ENCODE results near the gene AMOT. TPM values are rescaled to one million over a fixed set of nuclear protein-coding genes. Genes with fewer than 3 reads are reported as not detected.

AMOT gene
- total RNA-seq, 1 experiment from 2014 or later = 11.2 TPM

DNA sequence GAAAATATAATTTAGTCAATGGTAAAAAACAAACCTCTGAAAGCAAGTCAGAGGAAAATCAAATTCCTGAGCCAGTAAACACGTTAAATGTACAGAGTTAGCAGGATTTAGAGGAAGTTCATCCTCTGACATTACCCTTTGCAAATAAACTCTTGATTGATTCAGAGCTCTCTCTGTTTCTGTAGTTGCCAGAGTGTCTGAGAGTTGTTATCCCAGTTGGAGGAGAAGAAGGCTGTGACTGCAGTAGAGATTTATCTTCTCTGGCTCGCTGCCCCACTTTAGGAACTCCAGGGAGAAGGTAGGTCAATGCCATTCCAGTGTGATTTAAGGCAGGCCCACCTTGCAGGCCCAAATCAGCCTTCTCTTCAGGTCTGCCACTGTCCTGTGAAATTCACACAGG, 6.2 kb upstream of the AMOT start:
- in situ Hi-C loops (cut with HindIII; ENCODE audit: low pct_unique_long_range_greater_than_20kb, low sequenced_read_pairs) = no loop called here

DNA sequence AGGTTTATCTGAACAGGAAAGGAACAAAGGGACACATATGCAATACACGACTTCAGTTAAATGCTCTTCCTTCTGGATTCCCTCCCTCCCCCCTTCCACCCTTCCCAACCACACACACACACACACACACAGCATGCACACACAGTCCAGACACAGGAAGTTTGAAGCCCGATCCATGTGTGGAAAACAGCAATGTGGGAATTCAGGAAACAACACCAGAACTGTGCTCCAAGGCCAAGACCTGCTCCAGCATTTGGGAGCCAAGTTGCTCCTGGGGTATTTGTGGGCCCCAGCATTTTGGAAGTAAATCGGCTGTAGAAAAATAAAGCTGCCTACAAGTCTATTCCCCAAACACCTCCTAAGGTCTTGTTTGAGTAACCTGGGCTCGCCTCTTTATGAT, 5.6 kb upstream of the AMOT start:
- no peak for DNase-seq (ENCODE audit: low read depth, low spot score)
- in situ Hi-C loops (cut with HindIII; ENCODE audit: low pct_unique_long_range_greater_than_20kb, low sequenced_read_pairs) = no loop called here

More for the DNA sequence above, 6.2 kb upstream of the AMOT start:
- no peak for DNase-seq (ENCODE audit: low read depth, low spot score)

DNA sequence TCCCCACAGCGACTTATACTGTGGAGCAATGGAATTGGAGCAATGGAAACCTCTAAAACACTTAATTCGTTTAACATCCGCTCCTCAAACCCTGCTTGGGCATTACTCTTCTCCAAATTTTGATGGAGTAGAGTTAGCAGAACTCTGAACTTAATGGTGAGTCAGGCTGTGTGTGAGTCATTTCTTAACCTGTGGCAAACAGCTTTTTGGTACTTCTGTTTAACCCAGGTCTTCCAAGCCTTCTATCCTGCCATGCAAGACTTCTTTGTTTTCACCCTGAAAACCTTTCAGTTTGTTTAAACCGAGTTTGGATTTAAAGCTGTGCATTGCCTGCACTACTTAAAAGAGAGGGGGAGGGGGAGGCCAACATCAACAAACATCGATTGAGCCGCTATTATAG, 3.6 kb upstream of the AMOT start:
- in situ Hi-C loops (cut with HindIII; ENCODE audit: low pct_unique_long_range_greater_than_20kb, low sequenced_read_pairs) = no loop called here
- no peak for DNase-seq (ENCODE audit: low read depth, low spot score)

DNA sequence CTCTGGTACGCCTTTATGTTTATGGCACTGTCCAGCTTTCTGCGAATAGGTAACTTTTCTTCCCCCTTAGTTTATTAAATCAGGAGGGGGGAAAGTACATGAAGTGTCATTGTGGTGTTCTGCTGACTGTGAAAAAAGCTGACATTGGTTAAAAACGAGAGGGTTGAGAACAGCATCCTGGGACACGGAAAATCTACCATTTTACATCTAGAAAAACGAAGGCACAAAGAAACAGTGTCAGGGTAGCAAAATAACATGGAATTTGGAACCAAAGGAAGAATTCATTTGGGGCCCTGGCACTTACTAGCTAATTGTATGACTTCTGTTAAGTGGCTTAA, 1.2 kb upstream of the AMOT start:
- in situ Hi-C loops (cut with HindIII; ENCODE audit: low pct_unique_long_range_greater_than_20kb, low sequenced_read_pairs) = no loop called here

DNA sequence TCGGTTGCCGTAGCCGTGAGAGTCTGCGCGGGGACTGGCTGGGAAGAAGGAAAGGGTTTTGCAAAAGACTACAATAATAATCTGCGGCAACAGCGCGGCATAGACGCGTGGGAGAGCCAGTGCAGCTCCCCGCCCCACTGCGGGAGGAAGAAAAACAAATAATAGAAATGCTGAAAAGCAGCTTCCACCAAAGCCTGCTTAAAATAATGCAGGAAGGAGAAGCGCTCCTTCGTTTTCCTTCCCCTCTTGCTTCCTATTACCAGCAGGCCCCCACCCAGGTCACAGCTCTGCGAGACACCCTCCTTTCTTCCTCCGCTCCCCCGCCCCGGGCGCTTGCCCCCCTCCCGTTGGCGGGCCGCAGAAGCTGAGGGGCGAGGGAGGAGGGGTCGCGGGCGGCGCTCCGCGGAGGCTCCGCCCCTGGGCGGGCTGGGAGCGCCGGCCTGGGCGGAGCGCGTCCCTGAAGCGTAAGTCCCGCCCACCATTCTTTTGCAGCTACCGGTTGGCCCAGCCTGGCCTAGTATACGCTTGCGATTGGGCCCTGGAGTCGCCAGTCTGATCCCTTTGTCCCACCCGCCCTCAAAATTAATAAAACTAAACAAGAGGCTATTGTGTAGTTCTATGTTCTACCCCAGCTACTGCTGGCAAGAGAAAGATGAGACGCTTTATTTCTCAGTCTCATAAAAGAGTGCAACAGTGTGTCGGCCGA, 636 bp upstream of the AMOT start:
- peak; percentile 90 for DNase-seq (ENCODE audit: low read depth, low spot score)
- in situ Hi-C loops (cut with HindIII; ENCODE audit: low pct_unique_long_range_greater_than_20kb, low sequenced_read_pairs) = no loop called here

More for the DNA sequence above, 1.2 kb upstream of the AMOT start:
- DNase-seq (ENCODE audit: low read depth, low spot score) = no peak

DNA sequence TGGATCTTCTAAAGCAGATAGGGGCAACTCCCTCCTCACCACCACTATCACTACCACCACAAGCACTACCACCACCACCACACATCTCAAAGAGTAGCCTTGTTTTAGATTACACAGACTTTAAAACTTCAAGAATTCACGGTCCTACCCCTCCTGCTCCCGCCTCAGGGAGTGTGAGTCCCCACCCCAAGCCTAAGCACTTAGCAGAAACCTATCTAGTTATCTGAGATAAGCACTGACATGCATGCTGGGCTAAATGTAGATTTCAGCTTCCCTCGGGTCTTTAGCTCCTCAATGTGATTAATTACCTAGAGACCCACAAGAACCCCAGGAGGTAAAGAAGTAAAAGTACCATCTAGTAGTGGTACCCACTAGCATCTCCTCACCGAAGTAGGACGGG, 775 bp downstream of the AMOT start:
- in situ Hi-C loops (cut with HindIII; ENCODE audit: low pct_unique_long_range_greater_than_20kb, low sequenced_read_pairs) = no loop called here
- DNase-seq (ENCODE audit: low read depth, low spot score) = no peak

DNA sequence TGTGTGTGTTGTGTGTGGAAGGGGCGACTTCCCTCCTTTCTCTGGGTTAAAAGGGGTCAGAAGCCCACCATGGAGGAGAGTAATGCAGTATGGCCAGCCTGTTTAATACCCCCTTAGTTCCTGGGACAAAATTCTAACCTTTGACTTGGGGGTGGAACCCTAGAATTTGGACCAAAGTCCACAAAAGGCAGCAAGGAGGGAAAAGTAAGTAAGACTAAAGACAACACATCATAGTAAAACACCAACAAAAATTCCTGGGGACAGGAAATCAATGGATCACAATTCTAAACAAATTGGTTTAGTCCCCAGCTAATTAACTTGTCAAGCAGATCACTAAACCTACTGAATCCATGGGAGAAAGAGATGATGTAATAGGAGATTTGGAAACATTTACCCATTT, 3.1 kb downstream of the AMOT start:
- in situ Hi-C loops (cut with HindIII; ENCODE audit: low pct_unique_long_range_greater_than_20kb, low sequenced_read_pairs) = no loop called here
- DNase-seq (ENCODE audit: low read depth, low spot score) = no peak

DNA sequence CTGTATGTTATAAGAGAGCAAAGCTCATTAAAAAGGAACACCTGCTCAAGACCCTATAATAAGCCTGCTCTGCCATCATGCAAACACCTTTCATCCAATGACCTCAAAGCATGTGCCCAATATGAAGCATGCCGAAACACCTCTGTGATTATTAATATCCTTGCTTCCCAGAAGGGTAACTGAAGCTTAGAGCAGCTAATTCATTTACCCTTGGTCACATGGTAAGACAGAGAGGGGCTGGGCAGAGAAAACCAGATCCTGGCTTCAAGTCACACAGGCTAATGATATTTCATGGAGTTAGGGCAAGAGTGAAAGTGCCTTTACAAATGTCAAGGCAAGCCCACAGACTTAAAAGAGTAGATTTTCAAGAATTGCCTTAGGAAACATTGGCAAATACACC, 5.6 kb downstream of the AMOT start:
- in situ Hi-C loops (cut with HindIII; ENCODE audit: low pct_unique_long_range_greater_than_20kb, low sequenced_read_pairs) = no loop called here
- no peak for DNase-seq (ENCODE audit: low read depth, low spot score)

DNA sequence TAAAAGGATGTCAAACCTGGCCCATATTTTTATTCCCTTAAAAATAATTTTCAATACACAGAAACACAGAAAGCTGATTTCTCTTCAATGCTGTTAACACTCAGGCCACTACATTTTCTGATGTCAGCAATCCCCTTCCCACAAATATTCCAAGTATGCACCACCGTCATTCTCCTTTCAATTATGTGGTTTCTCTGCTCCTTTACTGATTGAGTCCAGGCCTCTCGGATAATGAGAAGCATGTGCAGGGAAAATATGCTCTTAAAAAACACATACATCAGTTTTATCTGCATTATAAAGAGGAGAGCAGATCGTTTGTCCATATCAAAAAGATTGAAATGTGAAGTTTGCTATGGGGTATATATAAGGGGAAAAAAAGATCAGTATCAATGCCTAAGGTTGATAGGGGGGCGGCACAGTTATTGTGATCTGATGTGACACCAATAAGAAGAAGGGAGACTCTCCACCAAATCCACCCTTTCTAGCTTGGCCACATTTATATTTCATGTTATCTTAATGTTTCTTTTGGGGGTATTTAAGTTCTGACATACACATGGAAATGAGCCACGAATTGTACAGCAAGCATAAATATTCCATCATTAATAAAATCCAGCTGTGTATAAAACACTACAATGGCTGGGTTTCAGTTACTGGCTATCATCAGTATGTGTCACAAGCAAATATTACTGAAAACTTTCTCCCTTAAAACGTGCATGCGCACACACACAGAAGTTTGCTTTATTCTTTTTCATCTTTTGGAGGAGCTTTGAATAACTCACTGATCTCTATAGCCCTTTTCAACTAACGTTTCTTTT, 6.4 kb downstream of the AMOT start:
- DNase-seq (ENCODE audit: low read depth, low spot score) = peak; percentile 31
- in situ Hi-C loops (cut with HindIII; ENCODE audit: low pct_unique_long_range_greater_than_20kb, low sequenced_read_pairs) = no loop called here

DNA sequence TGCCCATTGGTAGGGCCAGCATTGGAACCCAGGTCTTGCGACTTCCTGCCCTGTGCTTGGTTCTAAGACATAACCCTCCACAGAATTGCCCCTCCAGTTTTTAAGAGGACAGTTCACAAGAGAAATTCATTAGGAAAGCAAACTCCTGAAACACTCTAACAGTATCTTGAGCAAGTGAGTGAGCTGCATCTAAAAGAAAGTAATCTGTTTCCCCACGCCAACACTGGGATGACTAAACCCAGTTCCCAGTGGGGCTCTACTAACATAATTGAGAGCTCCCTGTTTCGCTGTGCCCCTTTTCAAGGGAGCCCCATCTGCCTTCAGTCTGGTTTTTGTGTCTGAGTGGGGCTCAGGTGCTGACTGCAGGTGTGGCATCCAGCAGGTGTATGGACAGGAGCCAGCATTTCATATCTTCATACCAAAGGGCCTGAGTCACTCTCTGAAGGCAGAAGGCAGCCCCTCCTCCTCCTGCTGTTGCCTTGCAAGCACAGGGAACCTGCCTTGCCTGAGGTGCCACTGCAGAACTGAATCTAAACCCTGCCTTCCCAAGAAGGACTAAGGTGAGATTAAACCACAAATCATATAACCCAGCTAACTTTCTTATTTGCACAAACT, 8.0 kb downstream of the AMOT start:
- in situ Hi-C loops (cut with HindIII; ENCODE audit: low pct_unique_long_range_greater_than_20kb, low sequenced_read_pairs) = no loop called here
- no peak for DNase-seq (ENCODE audit: low read depth, low spot score)

DNA sequence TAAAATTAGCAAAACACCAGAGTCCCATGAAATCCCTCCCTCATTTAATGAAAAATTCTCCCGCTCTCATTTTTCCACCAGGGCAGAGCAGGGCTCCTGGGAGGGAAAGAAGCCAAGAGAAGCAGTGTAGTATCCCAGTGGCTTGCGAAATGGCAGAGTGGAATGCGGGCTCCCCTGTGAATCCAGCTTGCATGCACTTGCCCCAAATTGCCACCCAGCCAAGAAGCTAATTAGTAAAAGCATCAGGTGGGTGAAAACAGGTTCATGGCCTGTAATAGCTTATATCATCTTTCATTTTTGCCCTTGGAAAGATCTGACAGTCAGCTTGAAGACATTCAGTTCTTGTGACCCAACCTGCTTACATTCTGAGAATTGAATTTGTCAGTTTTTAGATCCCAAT, 10.1 kb downstream of the AMOT start:
- no peak for DNase-seq (ENCODE audit: low read depth, low spot score)
- in situ Hi-C loops (cut with HindIII; ENCODE audit: low pct_unique_long_range_greater_than_20kb, low sequenced_read_pairs) = no loop called here

DNA sequence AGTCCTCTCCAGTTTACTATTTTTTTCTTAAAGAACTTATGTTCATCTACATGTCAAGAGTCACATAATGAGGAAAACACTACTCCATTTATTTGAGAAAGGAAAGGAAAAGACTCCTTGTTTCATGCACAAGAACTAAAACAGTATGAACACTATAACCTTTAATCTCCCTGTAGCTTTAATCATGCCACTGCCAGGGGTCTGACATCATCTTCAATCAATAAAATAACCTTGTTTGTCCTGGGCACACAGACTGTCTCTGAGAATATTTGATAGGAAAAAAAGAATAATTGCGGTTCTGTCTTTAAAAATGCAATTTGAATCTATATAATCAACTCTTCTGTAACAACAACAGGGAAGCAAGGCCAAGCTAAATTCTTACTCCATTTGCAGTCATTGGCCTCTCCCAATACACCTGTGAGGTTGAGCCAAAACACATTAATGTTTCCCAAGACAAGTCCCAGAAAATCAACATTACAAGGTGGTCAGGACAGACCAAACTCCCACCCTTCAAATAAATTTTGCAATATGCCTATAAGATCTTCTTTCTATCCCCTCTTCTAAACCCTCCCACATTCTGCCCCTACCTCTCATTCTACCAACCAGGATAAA, 13.2 kb downstream of the AMOT start:
- in situ Hi-C loops (cut with HindIII; ENCODE audit: low pct_unique_long_range_greater_than_20kb, low sequenced_read_pairs) = no loop called here
- peak; percentile 39 for DNase-seq (ENCODE audit: low read depth, low spot score)

DNA sequence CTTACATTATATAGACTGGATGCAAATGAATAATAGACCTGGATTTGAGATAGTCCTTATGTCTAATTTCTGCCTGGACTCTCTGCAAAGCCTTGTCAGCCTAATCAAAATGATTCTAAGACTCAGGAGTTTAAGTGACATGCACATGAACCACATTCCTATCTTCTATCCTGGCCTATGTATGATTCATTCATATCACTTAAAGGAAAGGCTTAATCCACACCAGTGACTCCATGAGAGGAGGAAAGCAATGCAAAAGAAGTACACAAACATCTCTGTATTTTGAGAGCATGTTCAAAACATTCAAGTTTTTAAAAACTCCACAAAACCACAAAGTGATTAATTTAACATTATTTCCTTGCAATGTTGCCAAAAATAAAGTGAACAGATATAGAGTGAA, 14.6 kb downstream of the AMOT start:
- no peak for DNase-seq (ENCODE audit: low read depth, low spot score)
- in situ Hi-C loops (cut with HindIII; ENCODE audit: low pct_unique_long_range_greater_than_20kb, low sequenced_read_pairs) = no loop called here

DNA sequence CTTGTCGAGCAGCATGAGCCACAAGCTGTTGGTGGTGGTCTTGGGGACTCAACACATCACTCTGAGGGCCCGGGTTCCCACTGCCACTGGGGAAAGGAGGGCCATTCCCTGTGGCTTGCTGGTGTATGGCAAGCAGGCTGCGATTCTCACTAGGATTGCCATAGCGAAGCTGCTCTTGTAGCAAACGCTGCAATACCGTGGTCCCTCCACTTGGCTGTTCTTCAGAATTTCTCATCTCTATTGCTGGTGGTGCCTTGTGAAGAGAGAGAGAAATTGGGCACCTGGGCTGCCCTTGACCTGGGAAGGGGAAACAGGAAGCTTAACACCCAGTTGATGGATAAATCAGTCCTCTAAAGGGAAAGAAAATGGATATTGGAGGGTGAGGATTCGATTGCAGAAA, 17.7 kb downstream of the AMOT start:
- in situ Hi-C loops (cut with HindIII; ENCODE audit: low pct_unique_long_range_greater_than_20kb, low sequenced_read_pairs) = no loop called here
- DNase-seq (ENCODE audit: low read depth, low spot score) = peak; percentile 11

DNA sequence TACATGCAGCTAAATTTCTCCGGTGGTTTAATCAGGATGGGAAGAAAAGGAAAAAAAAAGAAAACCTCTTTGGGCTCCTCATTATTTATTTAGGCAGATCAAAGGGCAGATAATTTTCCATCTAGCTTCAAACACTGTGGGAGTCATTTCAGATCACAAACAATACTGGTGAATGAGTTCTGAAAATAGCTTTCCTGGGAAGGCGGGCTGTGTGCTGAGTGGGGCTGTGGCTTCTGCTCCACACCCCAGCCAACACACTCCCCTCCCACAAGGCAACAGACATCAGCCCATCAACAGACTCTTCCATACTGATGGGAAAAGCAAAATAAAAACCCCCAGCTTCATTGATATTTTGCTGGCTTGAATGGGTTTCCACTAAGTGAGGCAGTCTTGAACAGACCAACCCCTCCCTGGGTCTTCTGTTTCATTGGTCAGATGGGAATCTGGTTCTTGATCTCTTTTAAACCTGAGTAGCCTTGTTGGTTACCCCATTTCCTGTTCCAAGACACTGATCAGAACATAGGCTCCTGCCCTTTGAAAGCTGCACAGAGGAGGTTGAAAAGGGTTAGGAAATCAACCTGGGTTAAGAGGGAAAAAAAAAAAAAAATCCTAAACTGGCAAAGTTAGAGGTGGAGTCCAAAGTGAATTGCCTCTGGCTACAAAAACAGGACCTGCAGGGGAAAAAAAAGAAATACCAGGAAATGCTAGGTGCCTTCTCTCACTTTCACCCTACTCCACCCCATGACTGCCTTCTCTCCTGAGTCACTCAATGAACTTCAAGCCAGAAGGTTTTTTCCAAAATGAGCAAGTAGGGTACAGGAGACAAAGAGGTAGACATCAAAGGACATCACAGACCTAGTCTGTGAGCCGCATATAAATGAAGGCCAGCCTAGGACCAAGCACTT, 20.0 kb downstream of the AMOT start:
- no peak for DNase-seq (ENCODE audit: low read depth, low spot score)
- in situ Hi-C loops (cut with HindIII; ENCODE audit: low pct_unique_long_range_greater_than_20kb, low sequenced_read_pairs) = no loop called here

DNA sequence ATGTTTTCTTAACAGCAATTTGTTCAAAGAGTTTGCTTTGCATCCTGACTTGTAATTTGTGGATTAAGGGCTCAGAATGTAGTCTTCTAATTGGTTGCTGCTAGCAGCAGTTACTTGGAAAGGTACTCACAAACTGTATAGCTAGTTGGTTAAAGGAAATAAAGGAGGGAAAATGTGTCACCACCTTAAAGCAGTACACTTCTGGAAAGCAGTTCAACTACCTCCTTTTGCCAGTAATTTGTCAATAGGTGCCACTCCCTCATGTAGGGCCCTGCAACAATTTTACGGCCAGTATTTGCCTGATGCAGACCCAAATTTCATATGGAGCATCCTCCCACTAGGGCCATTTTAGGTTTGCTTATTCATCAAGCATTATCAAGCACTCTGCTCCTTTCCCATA, 20.8 kb downstream of the AMOT start:
- no peak for DNase-seq (ENCODE audit: low read depth, low spot score)
- in situ Hi-C loops (cut with HindIII; ENCODE audit: low pct_unique_long_range_greater_than_20kb, low sequenced_read_pairs) = no loop called here

DNA sequence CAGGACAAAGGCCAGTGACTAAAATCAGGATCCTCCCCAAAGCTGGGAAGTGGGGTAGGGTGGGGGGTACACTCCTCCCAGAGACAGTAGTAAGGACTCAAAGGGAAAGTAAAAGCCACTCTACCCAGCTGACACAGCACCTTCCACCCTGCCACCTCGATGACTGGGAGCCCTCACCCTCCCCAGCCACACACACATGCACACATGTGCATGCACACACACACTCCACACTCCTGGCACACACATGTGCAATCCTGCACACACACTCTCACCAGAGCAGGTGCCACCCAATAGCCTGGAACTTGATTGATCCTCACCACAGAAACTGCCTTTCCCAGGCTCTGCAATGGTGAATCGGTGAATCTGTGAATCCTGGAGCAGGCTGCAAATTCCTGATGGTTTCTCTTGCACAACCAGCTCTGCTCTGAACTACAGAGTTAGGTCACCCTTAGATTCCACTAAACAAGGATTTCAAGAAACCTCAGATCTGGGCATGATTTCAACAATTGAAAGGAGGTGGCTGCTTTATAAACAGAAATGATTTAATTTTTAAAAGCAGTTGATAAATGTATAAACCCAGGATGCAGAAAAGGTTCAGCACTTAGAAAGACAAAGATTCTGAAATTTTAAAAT, 21.5 kb downstream of the AMOT start:
- in situ Hi-C loops (cut with HindIII; ENCODE audit: low pct_unique_long_range_greater_than_20kb, low sequenced_read_pairs) = no loop called here
- DNase-seq (ENCODE audit: low read depth, low spot score) = no peak
